Sigmoid colon (tissue), 4 donors: ENCODE results near the gene IARS1.

Source experiments
- POLR2A ChIP-seq, 2 donors: fragments of 450-650 bp; IDR thresholded peaks; one replicate each; pipeline ENCODE4 v1.6.1; 2016; ENCODE audit warnings: antibody characterized with exemption in 2 of 2, mild to moderate bottlenecking in 2 of 2, moderate library complexity in 2 of 2
- POLR2AphosphoS5 ChIP-seq, 4 donors: sonication (generic); formaldehyde crosslinking; IDR thresholded peaks; one replicate each; pipeline ENCODE4 v1.6.1; 2017; ENCODE audit warnings: antibody characterized with exemption in 4 of 4

DNA sequence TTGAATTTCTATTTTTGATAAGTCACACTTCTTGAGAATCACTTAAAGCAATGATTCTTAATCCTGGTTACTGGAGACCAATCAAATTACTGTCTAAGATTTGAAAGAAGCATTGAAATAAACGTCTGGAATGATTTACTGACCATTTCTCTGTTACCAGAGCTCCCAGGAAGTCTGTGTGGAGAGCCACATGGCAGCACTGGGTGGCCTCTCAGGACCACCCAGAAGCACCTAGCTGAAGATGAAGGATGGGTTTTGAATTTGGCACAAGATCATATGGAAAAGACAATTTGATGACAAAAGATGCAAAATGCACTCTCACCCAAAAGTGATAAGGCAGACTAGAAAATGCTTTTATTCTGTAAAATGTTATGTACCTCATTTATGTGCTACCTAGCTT lies 30.4 kb downstream of the IARS1 start:
- no peak for TF ChIP-seq POLR2AphosphoS5 (IDR thresholded peaks at IDR 0.05)
- no peak for TF ChIP-seq POLR2A (IDR thresholded peaks at IDR 0.05)
